KOPT-K1 (cell line): Measurements from ENCODE around the gene PAGE4.

Experiments
- H3K27ac ChIP-seq: fragments of 200-600 bp; sonication (generic); 2 replicates; pipeline ENCODE4 v1.5.1; 2016; ENCODE audit warnings: antibody characterized with exemption, mild to moderate bottlenecking, low read depth, low read length; ENCODE audit not compliant: poor library complexity, severe bottlenecking
- H3K36me3 ChIP-seq: fragments of 200-600 bp; sonication (generic); 2 replicates; pipeline ENCODE4 v1.5.1; 2017; ENCODE audit warnings: antibody characterized with exemption, mild to moderate bottlenecking, low read length, moderate library complexity; ENCODE audit not compliant: insufficient read depth
- H3K9me3 ChIP-seq: fragments of 200-600 bp; sonication (generic); 2 replicates; pipeline ENCODE4 v1.5.1; 2017; ENCODE audit warnings: antibody characterized with exemption, low read length, mild to moderate bottlenecking; ENCODE audit not compliant: insufficient read depth, poor library complexity, severe bottlenecking

PAGE4 gene

DNA sequence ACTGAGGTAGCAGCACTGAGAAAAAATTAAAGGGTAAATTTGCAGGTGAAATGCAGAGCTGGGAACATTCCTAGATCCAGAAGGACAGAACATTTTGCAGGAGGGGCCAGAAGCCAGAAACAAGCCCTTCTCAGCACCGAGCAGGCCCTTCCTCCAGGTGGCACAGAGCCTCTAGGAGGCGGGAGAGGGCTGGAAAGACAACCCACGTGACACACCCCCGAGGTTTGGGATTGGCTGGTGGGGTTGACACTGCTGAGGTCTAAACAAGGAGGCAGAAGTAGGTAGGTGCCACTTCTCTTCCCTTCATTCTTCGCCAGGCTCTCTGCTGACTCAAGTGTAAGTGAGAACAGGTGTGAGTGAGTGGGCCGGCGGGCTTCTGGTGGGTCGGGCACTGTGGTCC, at the start of gene PAGE4:
TSS of gene PAGE4 (plus strand) at position 288 of the 400 bp plus-strand sequence. CDS start 1,126 bp downstream, outside the sequence.
- no peak within 1 kb of the TSS for H3K27ac ChIP-seq
- H3K36me3 ChIP-seq, result no peaks in the 10 kb centered on the region
- H3K9me3 ChIP-seq, result no peaks in the 10 kb centered on the region

- Histone ChIP-seq H3K27ac (no peak overlapping the region), H3K9me3 (no peaks in the 10 kb centered on the region), H3K36me3 (no peaks in the 10 kb centered on the region)
Observed at GRCh38 chrX:49784747-49785280, 44.3 kb upstream of the PAGE4 start.

DNA sequence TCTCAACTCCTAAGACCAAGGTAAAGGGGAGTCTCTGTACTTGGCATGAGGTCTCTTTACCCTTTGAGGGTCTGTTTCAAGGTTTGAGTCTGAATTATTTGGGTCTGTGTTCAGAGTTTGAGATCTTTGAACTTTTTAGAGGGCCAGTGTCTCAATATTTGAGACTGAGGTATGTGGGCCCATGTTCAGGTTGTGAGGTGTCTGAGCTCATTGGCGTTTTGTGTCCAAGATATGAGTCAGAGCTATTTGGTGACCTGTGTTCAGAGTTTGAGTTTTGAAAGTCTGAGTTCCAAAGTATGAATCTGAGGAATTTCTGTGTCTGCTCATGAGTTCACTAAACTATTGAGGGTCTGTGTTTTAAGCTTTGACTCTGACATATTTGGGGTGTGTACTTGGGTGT, 36.7 kb upstream of the PAGE4 start:
- Histone ChIP-seq H3K9me3 (no peaks in the 10 kb centered on the region), H3K27ac (no peak overlapping the region), H3K36me3 (no peaks in the 10 kb centered on the region)

GRCh38 chrX:49793686-49794085, 35.4 kb upstream of the PAGE4 start:
- Histone ChIP-seq H3K9me3 (no peaks in the 10 kb centered on the region), H3K27ac (no peak overlapping the region), H3K36me3 (no peaks in the 10 kb centered on the region)

GRCh38 chrX:49799828-49800227, 29.3 kb upstream of the PAGE4 start:
- Histone ChIP-seq H3K36me3 (no peaks in the 10 kb centered on the region), H3K27ac (no peak overlapping the region), H3K9me3 (no peaks in the 10 kb centered on the region)

GRCh38 chrX:49809891-49810632, 19.0 kb upstream of the PAGE4 start:
- H3K9me3 ChIP-seq, result no peaks in the 10 kb centered on the region
- no peaks in the 10 kb centered on the region for H3K36me3 ChIP-seq
- H3K27ac ChIP-seq, result no peak overlapping the region

- Histone ChIP-seq H3K36me3 (no peaks in the 10 kb centered on the region), H3K27ac (no peak overlapping the region), H3K9me3 (no peaks in the 10 kb centered on the region)
Observed at GRCh38 chrX:49812177-49812576, 16.9 kb upstream of the PAGE4 start.

DNA sequence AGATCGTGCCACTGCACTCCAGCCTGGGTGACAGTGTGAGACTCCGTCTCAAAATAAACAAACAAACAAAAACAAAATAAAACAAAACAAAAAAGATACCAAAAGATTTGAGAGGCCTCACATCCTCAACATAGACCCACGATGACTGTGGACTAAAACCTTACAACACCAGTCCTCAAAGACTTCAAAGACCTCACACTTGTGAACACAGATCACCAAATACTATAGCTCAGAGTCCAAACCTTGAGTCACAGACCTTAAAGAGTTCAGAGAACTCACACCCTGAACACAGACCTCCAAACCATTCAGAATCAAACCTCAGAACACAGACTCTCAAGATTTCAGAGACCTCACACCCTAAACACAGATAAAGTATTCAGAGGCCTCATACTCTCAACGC, 12.7 kb upstream of the PAGE4 start:
- H3K36me3 ChIP-seq, result no peaks in the 10 kb centered on the region
- H3K27ac ChIP-seq, result no peak overlapping the region
- H3K9me3 ChIP-seq, result no peaks in the 10 kb centered on the region

DNA sequence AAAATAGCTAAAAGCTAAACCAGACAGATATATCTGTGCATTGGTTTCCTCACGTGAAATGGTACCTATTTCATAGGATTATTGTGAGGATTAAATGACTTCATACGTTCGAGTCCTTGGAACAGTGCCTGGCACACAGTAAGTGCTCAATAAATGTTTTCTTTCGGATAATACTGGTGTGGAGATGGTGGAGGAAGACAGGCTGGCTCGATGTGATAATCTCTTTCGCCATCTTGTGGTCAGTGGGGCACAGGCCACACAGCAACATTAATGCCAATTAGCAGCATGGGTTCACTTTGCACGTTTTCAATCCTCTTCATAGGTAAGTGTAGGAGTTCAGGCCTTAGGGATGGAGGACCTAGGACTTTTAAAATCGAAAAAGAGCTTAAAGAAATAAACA, 9.3 kb downstream of the PAGE4 start:
- no peaks in the 10 kb centered on the region for H3K36me3 ChIP-seq
- no peaks in the 10 kb centered on the region for H3K9me3 ChIP-seq
- H3K27ac ChIP-seq, result no peak overlapping the region

DNA sequence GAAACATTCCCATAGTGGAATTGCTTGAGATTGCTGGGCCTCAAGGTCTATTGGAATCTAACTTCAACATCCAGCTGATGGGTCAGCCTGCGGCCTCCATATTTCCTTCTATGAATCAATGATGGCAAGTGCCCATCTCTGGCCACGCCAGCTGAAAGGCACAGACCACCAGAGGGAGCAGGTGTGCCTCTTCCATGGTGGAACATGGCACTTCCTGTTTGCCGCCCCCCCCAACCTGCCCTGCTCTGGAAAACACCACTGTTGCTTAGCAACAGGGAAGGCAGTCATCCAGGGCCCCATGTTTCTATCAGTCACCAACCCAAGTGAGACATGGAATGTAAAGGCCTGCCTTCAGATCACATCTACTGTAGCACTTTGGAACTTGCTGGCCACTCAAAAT, 11.6 kb downstream of the PAGE4 start:
- no peaks in the 10 kb centered on the region for H3K9me3 ChIP-seq
- no peaks in the 10 kb centered on the region for H3K36me3 ChIP-seq
- no peak overlapping the region for H3K27ac ChIP-seq

GRCh38 chrX:49842621-49843020, 13.5 kb downstream of the PAGE4 start:
- Histone ChIP-seq H3K27ac (no peak overlapping the region), H3K9me3 (no peaks in the 10 kb centered on the region), H3K36me3 (no peaks in the 10 kb centered on the region)

GRCh38 chrX:49844611-49845010, 15.5 kb downstream of the PAGE4 start:
- Histone ChIP-seq H3K27ac (no peak overlapping the region), H3K9me3 (no peaks in the 10 kb centered on the region), H3K36me3 (no peaks in the 10 kb centered on the region)

DNA sequence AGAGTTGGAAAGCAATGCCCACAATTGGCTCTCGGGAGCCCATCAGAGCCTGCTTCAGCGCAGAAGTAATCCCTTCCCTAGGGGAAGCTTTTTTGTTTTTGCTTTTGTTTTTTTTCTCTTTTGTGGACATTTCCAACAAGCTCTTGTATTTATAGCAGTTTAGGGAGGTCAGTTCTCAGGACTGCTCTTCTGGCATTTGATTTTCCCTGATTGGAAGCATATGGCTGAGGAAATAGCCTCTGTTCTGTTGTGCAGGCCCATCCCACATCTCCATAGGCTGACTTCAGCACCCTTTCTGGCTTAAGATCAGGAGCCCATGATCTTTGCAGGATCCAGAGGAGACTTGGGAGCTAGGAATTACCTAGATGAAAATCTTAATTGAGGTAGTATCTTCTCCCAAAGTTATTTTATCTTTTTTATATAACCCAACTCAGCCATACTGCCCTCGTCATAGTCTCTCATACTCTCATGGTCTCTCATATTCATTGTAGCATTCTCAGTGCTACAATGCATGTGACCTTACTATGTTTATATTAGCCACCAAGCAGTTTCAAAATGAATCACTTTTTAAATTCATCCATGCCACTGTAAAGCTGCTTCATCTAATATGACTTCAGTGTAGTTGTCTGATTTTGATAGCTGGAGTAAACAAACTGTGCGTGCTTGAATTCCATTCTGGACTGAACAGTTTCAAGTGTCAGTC, 16.7 kb downstream of the PAGE4 start:
- Histone ChIP-seq H3K27ac (no peak overlapping the region), H3K36me3 (no peaks in the 10 kb centered on the region), H3K9me3 (no peaks in the 10 kb centered on the region)

GRCh38 chrX:49846522-49846921, 17.4 kb downstream of the PAGE4 start:
- Histone ChIP-seq H3K27ac (no peak overlapping the region), H3K9me3 (no peaks in the 10 kb centered on the region), H3K36me3 (no peaks in the 10 kb centered on the region)

GRCh38 chrX:49848275-49848674, 19.2 kb downstream of the PAGE4 start:
- no peak overlapping the region for H3K27ac ChIP-seq
- H3K9me3 ChIP-seq, result no peaks in the 10 kb centered on the region
- no peaks in the 10 kb centered on the region for H3K36me3 ChIP-seq

DNA sequence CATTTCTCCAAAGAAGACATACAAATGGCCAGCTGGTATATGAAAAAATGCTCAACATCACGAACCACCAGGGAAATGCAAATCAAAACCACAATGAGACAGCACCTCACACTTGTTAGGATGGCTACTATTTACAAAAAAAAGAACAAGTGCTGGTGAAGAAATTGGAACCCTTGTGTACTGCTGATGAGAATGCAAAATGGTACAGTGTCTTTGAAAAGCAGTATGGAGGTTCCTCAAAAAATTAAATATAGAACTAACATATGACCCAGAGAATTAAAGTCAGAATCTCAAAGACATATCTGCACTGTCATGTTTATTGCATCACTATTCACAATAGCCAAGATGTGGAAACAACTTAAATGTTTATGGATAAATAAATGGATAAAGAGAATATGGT, 20.9 kb downstream of the PAGE4 start:
- no peaks in the 10 kb centered on the region for H3K36me3 ChIP-seq
- no peak overlapping the region for H3K27ac ChIP-seq
- H3K9me3 ChIP-seq, result no peaks in the 10 kb centered on the region
